Prostate gland (tissue), 2 donors: Measurements from ENCODE around the gene ZNF446.

ENCODE experiments used
- CTCF ChIP-seq, 4 experiments: fragments of 200-600 bp in 2 of 4; fragments of 450-650 bp in 2 of 4; sonication (generic) in 2 of 4; IDR thresholded peaks; 1 replicate in 3 of 4; 2 replicates in 1 of 4; pipeline ENCODE4 v1.5.1; 2016 to 2019; ENCODE audit warnings: antibody characterized with exemption in 4 of 4, mild to moderate bottlenecking in 2 of 4, moderate library complexity in 2 of 4
- POLR2A ChIP-seq: fragments of 450-650 bp; IDR thresholded peaks from one replicate; pipeline ENCODE4 v1.6.1; 2016; ENCODE audit warnings: antibody characterized with exemption, mild to moderate bottlenecking
- POLR2AphosphoS5 ChIP-seq: sonication (generic); formaldehyde crosslinking; IDR thresholded peaks from one replicate; pipeline ENCODE4 v1.6.1; 2017; ENCODE audit warnings: antibody characterized with exemption

GRCh38 chr19:58513694-58514563 lies 37.8 kb downstream of the ZNF446 start:
- peak; percentile 90 to 98 (median 96) for TF ChIP-seq CTCF (IDR thresholded peaks at IDR 0.05)
- TF ChIP-seq POLR2A: no peak
- peak; percentile 72 for TF ChIP-seq POLR2AphosphoS5
